ENCODE data around the gene SURF1. TPM values are rescaled to one million over a fixed set of nuclear protein-coding genes. Genes with fewer than 3 reads are reported as not detected.

The SURF1 gene
- total and polyA plus RNA-seq, 2 donors (not counting 1 experiment from before 2014, with no cell fraction given): 44.1 to 54.5 TPM

DNA sequence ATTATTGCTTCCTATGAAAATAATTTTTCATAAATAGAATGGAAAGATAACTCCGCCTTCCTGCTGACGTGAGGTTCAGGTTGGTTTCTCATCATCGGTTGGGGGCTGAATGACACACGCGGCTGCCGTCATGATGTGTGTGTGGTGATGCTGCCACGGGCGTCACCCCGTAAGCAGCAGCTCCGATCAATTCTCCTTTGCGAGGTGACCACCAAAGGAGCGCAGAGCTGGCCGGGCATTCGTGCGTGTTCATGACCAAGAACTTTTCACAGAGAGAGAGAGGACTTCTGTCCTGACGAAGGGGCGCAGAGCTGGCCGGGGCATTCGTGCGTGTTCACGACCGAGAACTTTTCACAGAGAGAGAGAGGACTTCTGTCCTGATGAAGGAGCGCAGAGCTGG is 50.6 kb downstream of the SURF1 start:
- H3K27me3 ChIP-seq (replicated peaks in 1 of 4; ENCODE audit: control extremely low read depth in 1 of 4, control insufficient read depth in 3 of 4, insufficient read depth in 4 of 4, low read length in 3 of 4): no peaks in the 10 kb centered on the region
- H3K27me3 Mint-ChIP-seq: peaks cover 22% of the 10 kb centered on the region

DNA sequence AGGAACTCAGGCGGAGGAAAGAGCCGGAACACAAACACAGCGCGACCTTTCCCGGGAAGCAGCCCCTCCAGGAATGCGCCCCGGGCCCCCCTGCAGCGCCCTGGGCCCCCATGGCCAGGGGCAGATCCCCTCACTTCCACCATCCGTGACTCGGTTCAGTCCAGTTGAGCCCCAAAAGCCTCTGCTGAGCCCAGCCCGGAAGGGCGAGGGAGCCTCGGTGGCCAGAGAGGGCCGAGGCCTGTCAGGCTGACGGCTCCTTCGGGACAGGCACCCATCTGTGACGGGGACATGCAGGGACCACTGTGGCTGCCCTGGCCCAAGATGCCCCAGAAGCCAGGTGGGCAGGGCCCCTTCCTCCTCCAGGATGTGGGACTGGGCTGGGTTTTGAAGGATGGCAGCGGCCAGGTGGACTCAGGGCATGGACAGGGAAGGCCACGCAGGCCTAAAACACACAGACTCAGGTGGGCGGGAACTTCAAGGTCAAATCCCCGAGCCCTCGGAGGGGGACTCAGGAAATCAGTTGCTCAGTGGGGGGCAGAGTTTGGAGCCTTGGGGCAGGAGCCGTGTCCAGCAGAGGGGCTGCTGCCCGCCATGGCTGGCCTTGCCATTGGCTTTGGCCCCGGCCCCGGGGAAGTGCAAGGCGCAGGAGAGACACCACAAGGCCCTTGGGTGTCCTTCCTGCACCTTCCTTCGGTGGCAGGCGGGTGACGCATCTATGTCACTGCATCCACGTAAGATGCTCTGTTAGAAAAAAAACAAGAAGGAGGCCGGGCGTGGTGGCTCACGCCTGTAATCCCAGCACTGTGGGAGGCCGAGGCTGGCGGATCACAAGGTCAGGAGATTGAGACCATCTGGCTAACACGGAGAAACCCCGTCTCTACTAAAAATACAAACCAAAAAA is 51.6 kb downstream of the SURF1 start:
- H3K9me3 ChIP-seq (ENCODE audit: control extremely low read depth in 1 of 3, control insufficient read depth in 2 of 3, insufficient read depth in 1 of 3, low read length in 2 of 3): no peaks in the 10 kb centered on the region
- Mint-ChIP-seq H3K4me1 (no peaks in the 10 kb centered on the region), H3K9me3 (ENCODE audit: insufficient read depth) (no peaks in the 10 kb centered on the region), H3K27me3 (peaks cover 20% of the 10 kb centered on the region), H3K4me3 (no peak overlapping the region), H3K27ac (no peak overlapping the region)
- 93% methylated on average over 34 of the region's 38 CpGs for WGBS (ENCODE audit: insufficient coverage)
- intact Hi-C loops (cut with micrococcal nuclease): no loop called here
- no peaks in the 10 kb centered on the region for H4K20me1 ChIP-seq (ENCODE audit: control insufficient read depth, insufficient read depth, low read length, poor library complexity, severe bottlenecking)
- H3K4me3 ChIP-seq (ENCODE audit: control extremely low read depth in 1 of 5, extremely low read depth in 1 of 5, insufficient read depth in 1 of 5, low read depth in 2 of 5, low read length in 4 of 5): no peak overlapping the region
- no peaks in the 10 kb centered on the region for H3K79me2 ChIP-seq (ENCODE audit: control insufficient read depth, insufficient read depth, low read length)
- H2AFZ ChIP-seq (ENCODE audit: insufficient read depth, low read depth, low read length, poor library complexity, severe bottlenecking): no peak overlapping the region
- H3K36me3 ChIP-seq (replicated peaks in 1 of 2; ENCODE audit: control extremely low read depth in 1 of 2, control insufficient read depth in 1 of 2, extremely low read depth in 1 of 2, insufficient read depth in 2 of 2, low read length in 1 of 2): no peaks in the 10 kb centered on the region
- no peak overlapping the region for H3K27ac ChIP-seq (ENCODE audit: low read length in 2 of 2)
- DNase-seq: no peak
- no peak overlapping the region for H3K9ac ChIP-seq (ENCODE audit: low read length)
- no peak for ATAC-seq (ENCODE audit: low read depth)
- H3K4me2 ChIP-seq (replicated peaks; ENCODE audit: low read depth, low read length, poor library complexity, severe bottlenecking): no peak overlapping the region
- no peaks in the 10 kb centered on the region for H3K4me1 ChIP-seq (ENCODE audit: control insufficient read depth in 2 of 2, insufficient read depth in 2 of 2, low read length in 2 of 2)
- ChIA-PET CTCF (no interaction called here), POLR2A (no interaction called here)
- no peaks in the 10 kb centered on the region for H3K27me3 ChIP-seq (replicated peaks in 1 of 4; ENCODE audit: control extremely low read depth in 1 of 4, control insufficient read depth in 3 of 4, insufficient read depth in 4 of 4, low read length in 3 of 4)
- no peak for TF ChIP-seq EZH2 (IDR thresholded peaks at IDR 0.05; ENCODE audit: borderline replicate concordance, insufficient read depth, low read depth, low read length, poor library complexity, severe bottlenecking)
- TF ChIP-seq, protein P1, sequence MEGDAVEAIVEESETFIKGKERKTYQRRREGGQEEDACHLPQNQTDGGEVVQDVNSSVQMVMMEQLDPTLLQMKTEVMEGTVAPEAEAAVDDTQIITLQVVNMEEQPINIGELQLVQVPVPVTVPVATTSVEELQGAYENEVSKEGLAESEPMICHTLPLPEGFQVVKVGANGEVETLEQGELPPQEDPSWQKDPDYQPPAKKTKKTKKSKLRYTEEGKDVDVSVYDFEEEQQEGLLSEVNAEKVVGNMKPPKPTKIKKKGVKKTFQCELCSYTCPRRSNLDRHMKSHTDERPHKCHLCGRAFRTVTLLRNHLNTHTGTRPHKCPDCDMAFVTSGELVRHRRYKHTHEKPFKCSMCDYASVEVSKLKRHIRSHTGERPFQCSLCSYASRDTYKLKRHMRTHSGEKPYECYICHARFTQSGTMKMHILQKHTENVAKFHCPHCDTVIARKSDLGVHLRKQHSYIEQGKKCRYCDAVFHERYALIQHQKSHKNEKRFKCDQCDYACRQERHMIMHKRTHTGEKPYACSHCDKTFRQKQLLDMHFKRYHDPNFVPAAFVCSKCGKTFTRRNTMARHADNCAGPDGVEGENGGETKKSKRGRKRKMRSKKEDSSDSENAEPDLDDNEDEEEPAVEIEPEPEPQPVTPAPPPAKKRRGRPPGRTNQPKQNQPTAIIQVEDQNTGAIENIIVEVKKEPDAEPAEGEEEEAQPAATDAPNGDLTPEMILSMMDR (IDR thresholded peaks at IDR 0.05): no peak

More for the DNA sequence above, 50.6 kb downstream of the SURF1 start:
- TF ChIP-seq, protein P1 (IDR thresholded peaks at IDR 0.05): no peak
- TF ChIP-seq EZH2 (IDR thresholded peaks at IDR 0.05; ENCODE audit: borderline replicate concordance, insufficient read depth, low read depth, low read length, poor library complexity, severe bottlenecking): no peak
- Histone ChIP-seq H3K4me1 (ENCODE audit: control insufficient read depth in 2 of 2, insufficient read depth in 2 of 2, low read length in 2 of 2) (no peaks in the 10 kb centered on the region), H2AFZ (ENCODE audit: insufficient read depth, low read depth, low read length, poor library complexity, severe bottlenecking) (no peak overlapping the region), H3K36me3 (replicated peaks in 1 of 2; ENCODE audit: control extremely low read depth in 1 of 2, control insufficient read depth in 1 of 2, extremely low read depth in 1 of 2, insufficient read depth in 2 of 2, low read length in 1 of 2) (no peaks in the 10 kb centered on the region), H3K9me3 (ENCODE audit: control extremely low read depth in 1 of 3, control insufficient read depth in 2 of 3, insufficient read depth in 1 of 3, low read length in 2 of 3) (no peaks in the 10 kb centered on the region), H3K27ac (ENCODE audit: low read length in 2 of 2) (no peak overlapping the region), H3K79me2 (ENCODE audit: control insufficient read depth, insufficient read depth, low read length) (no peaks in the 10 kb centered on the region), H3K4me3 (ENCODE audit: control extremely low read depth in 1 of 5, extremely low read depth in 1 of 5, insufficient read depth in 1 of 5, low read depth in 2 of 5, low read length in 4 of 5) (no peak overlapping the region), H4K20me1 (ENCODE audit: control insufficient read depth, insufficient read depth, low read length, poor library complexity, severe bottlenecking) (no peaks in the 10 kb centered on the region), H3K9ac (ENCODE audit: low read length) (no peak overlapping the region), H3K4me2 (replicated peaks; ENCODE audit: low read depth, low read length, poor library complexity, severe bottlenecking) (no peak overlapping the region)
- H3K27ac Mint-ChIP-seq: no peak overlapping the region
- intact Hi-C loops (cut with micrococcal nuclease): no loop called here
- CTCF ChIA-PET: interaction anchor here (0.8 kb wide), 1 partner anchor 20 kb away, joined by 3 read pairs; no protein-coding TSS in a partner anchor
- ATAC-seq (ENCODE audit: low read depth): no peak
- WGBS (ENCODE audit: insufficient coverage): 90% methylated on average over 20 of the region's 23 CpGs
- POLR2A ChIA-PET: no interaction called here
- H3K4me3 Mint-ChIP-seq: no peak overlapping the region
- H3K4me1 Mint-ChIP-seq: no peaks in the 10 kb centered on the region
- no peak for DNase-seq
- no peaks in the 10 kb centered on the region for H3K9me3 Mint-ChIP-seq (ENCODE audit: insufficient read depth)

Data from B cell (primary cell).